Heart left ventricle (tissue), 16 donors: ENCODE results near the gene MAP10. TPM values are rescaled to one million over a fixed set of nuclear protein-coding genes. Genes with fewer than 3 reads are reported as not detected.

Source experiments
- ATAC-seq, 4 donors: fragments of 200-7000 bp; cut with Tn5 transposase; one replicate each; pipeline ENCODE4 v1.9.1; 2020 to 2022; ENCODE audit warnings: moderate library complexity in 4 of 4, mild to moderate bottlenecking in 3 of 4, moderate number of reproducible peaks in 1 of 4
- DNase-seq, 5 donors: peaks; one replicate each; pipeline ENCODE4 v3.0.0-alpha.2; 2020
- H3K27ac ChIP-seq, 12 donors: fragments of 200-600 bp; sonication (generic) in 4 of 12; one replicate each; pipeline versions ENCODE4 v1.5.0 to v1.8.0; 2016 to 2022; ENCODE audit warnings: mild to moderate bottlenecking in 2 of 12
- H3K27me3 ChIP-seq, 9 donors: fragments of 200-600 bp; sonication (generic) in 2 of 9; one replicate each; pipeline versions ENCODE4 v1.5.1 to v1.8.0; 2016 to 2022; ENCODE audit warnings: mild to moderate bottlenecking in 3 of 9
- H3K36me3 ChIP-seq, 9 donors: fragments of 200-600 bp; sonication (generic) in 2 of 9; one replicate each; pipeline versions ENCODE4 v1.5.0 to v1.8.0; 2018 to 2022; ENCODE audit warnings: mild to moderate bottlenecking in 2 of 9
- H3K4me1 ChIP-seq, 12 donors: fragments of 200-600 bp; sonication (generic) in 4 of 12; one replicate each; pipeline versions ENCODE4 v1.5.0 to v1.8.0; 2016 to 2022; ENCODE audit warnings: mild to moderate bottlenecking in 3 of 12
- H3K4me3 ChIP-seq, 12 donors: fragments of 200-600 bp; sonication (generic) in 4 of 12; one replicate each; pipeline versions ENCODE4 v1.5.0 to v1.8.0; 2017 to 2022; ENCODE audit warnings: mild to moderate bottlenecking in 9 of 12, moderate library complexity in 4 of 12
- H3K9me3 ChIP-seq, 12 donors: fragments of 200-600 bp; sonication (generic) in 4 of 12; one replicate each; pipeline versions ENCODE4 v1.5.0 to v1.8.0; 2016 to 2022; ENCODE audit warnings: mild to moderate bottlenecking in 1 of 12
- CTCF ChIP-seq, 12 donors: fragments of 200-600 bp; sonication (generic) in 4 of 12; IDR thresholded peaks; one replicate each; pipeline versions ENCODE4 v1.5.0 to v1.8.0; 2018 to 2022; ENCODE audit warnings: antibody characterized with exemption in 12 of 12, mild to moderate bottlenecking in 5 of 12
- POLR2A ChIP-seq, 2 donors: fragments of 450-650 bp; IDR thresholded peaks; one replicate each; pipeline ENCODE4 v1.6.1; 2017; ENCODE audit warnings: antibody characterized with exemption in 2 of 2, mild to moderate bottlenecking in 2 of 2, moderate library complexity in 2 of 2
- WGBS, 4 donors: extraction: QIAGEN DNeasy Blood & Tissue Kit in 2 of 4; methylation state at CpG; one replicate each; pipeline versions ENCODE4 v1.1.5 to v1.1.7; 2013 to 2018; 5-methylcytosine and 5-hydroxymethylcytosine counted together
- intact Hi-C, 10 donors: fragments of 100-400 bp; cut with DNase I; formaldehyde crosslinking; loops; one replicate each; pipeline versions ENCODE4 v1.11.1 to v1.14.2; 2022
- polyA plus RNA-seq, 2 donors: library from polyadenylated mRNA; stranded (reverse); fragments of 200-250 nt; gene quantifications; one replicate each; pipeline ENCODE4 v1.2.3, GENCODE V29; 2013
- total RNA-seq, 9 donors: library from RNA; depleted of rRNA in 2 of 9; stranded (reverse); fragments of >200 nt in 2 of 9; fragmentation: NEBNext Ultra II Directional in 3 of 9; extraction: Animal tissue kit (Norgen Biotek cat#: 25700) in 3 of 9; gene quantifications; one replicate each; pipeline versions ENCODE4 v1.1.0 to v1.2.4, GENCODE V29; 2016 to 2023
- donor health status: ischemic (EF 13 %, LVEDD 7.1; RV severe dilation, severe dysfunction).
- donor health status: healthy with polysubstance abuse.
- donor health status: DM: no; HTN: yes; CAD: no.
- donor health status: DM: no; HTN: no; CAD: no.
- donor health status: ischemic (EF 25% LVEDD 6.9; RV normal size, moderate dysfunction).
- donor health status: ischemic (EF 25% LVEDD 5.7; RV mildly dilated, moderate dysfunction).
- donor health status: healthy.
- donor health status: DM: yes; HTN: yes; CAD: no.
- donor health status: ischemic (EF 35%, LVEDD 5.7; RV mildly dilated, moderate dysfunction).
- donor health status: nonischemic (EF 11% LVEDD 7.7; RV severe dilation, severe dysfunction).
- donor health status: DM: yes; HTN: yes; CAD: no.
- donor health status: PGD.
- donor health status: ischemic (EF 29% LVEDD 5.4; RV normal size, mild dysfunction).
- donor health status: nonischemic (EF 23%, LVEDD 6.1; RV moderate dilation, normal function).

The MAP10 gene
- total and polyA plus RNA-seq, 11 donors: 1.5 to 4.9 (median 3.5) TPM

DNA sequence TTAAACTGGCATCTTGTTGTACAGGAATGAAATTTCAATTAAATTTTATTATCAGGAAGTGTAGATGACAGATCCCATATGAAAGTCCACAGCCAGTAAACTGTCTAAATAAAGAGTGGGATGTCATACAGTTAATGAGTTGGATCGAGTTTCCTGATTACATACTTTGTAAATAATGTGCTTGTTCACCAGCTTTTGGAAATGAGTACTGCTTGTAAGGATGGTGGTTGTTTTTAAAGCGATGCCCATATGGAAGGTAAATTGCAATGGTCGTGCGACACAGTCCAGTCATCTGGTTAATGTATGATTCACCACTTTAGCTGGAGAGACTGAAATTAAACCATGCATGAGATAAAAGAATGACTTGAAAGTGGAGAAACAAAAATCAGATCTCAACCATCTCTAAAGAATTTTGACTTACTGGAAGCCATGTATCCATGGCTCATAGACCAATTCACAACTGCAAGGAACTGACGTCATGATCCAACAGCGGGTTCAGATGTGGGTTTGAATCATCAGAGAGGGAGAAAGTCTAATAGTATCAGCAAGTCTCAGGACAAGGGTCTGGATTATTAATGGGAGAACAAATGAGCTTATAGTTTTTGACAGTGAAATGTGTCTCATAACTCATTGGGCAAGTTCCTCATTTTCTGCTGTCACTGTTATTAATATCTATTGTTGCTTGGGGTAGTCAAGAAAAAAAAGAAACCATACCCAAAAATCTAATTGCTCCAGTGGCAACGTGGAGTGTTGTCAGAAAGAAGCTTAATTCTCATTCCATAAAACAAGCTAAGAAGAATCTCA is 49.0 kb downstream of the MAP10 start:
- intact Hi-C loops: no loop called here
- no peaks in the 10 kb centered on the region for H3K27me3 ChIP-seq
- no peaks in the 10 kb centered on the region for H3K9me3 ChIP-seq
- DNase-seq (no peak), ATAC-seq (no peak)
- H3K36me3 ChIP-seq: no peaks in the 10 kb centered on the region
- no peak overlapping the region for H3K4me3 ChIP-seq
- no peaks in the 10 kb centered on the region for H3K4me1 ChIP-seq
- 74 to 77% (median 75%) methylated on average over 7 of the region's 7 CpGs for WGBS, 4 donors
- TF ChIP-seq POLR2A (IDR thresholded peaks at IDR 0.05) (no peak), CTCF (IDR thresholded peaks at IDR 0.05) (no peak)
- H3K27ac ChIP-seq: no peak overlapping the region

- TF ChIP-seq POLR2A (IDR thresholded peaks at IDR 0.05) (no peak), CTCF (IDR thresholded peaks at IDR 0.05) (no peak)
Observed at GRCh38 chr1:232854798-232855159, 49.6 kb downstream of the MAP10 start.

DNA sequence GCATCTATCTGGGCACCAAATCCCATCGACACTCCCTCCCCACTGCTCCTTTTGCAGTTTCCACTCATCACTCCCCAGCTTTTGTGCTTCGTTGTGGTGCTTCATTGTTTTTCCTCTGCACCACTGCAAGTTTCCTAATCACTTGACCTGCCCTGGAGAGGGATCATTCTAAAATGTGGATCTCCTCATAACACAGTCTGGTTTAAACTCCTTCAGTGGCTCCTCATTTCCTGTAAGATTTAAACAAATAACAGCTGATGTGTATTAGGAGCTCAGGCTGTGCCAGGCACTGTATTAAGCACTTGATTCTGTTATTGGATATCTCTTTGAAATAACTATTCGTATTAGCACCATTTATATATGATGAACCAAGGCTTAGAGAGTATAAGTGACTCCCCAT is 51.3 kb downstream of the MAP10 start:
- H3K27me3 ChIP-seq: no peaks in the 10 kb centered on the region
- 59 to 78% (median 70%) methylated on average over 3 of the region's 3 CpGs for WGBS, 4 donors
- TF ChIP-seq POLR2A (IDR thresholded peaks at IDR 0.05): no peak
- no peak for TF ChIP-seq CTCF (IDR thresholded peaks at IDR 0.05)
- H3K27ac ChIP-seq: no peak overlapping the region
- intact Hi-C loops: no loop called here
- H3K36me3 ChIP-seq: no peaks in the 10 kb centered on the region
- H3K4me1 ChIP-seq: no peaks in the 10 kb centered on the region
- H3K4me3 ChIP-seq: no peak overlapping the region
- DNase-seq (no peak), ATAC-seq (no peak)
- no peaks in the 10 kb centered on the region for H3K9me3 ChIP-seq

More at GRCh38 chr1:232854798-232855159, 49.6 kb downstream of the MAP10 start:
- no peaks in the 10 kb centered on the region for H3K36me3 ChIP-seq
- no peak overlapping the region for H3K4me3 ChIP-seq
- 90 to 98% (median 95%) methylated on average over 2 of the region's 2 CpGs for WGBS, 4 donors
- H3K27ac ChIP-seq: no peak overlapping the region
- no peaks in the 10 kb centered on the region for H3K27me3 ChIP-seq
- ATAC-seq: no peak
- intact Hi-C loops: no loop called here
- no peaks in the 10 kb centered on the region for H3K9me3 ChIP-seq
- no peaks in the 10 kb centered on the region for H3K4me1 ChIP-seq
- DNase-seq: no peak

Other genes with a start within 250 kb of the MAP10 start
- 100 to 1,000 TPM in 5 of 9 donors, 10 to 100 TPM in 4; 70.8 to 148 (median 102) TPM for gene SIPA1L2, start 175.3 kb upstream of the MAP10 start, total RNA-seq
- 100 to 1,000 TPM in 1 of 2 donors, 10 to 100 TPM in 1; 18.1 to 103 TPM for gene SIPA1L2, start 175.3 kb upstream of the MAP10 start, polyA plus RNA-seq
- 10 to 100 TPM; 29.6 to 62.9 (median 57.7) TPM for gene NTPCR, start 145.2 kb downstream of the MAP10 start, total RNA-seq
- gene NTPCR, start 145.2 kb downstream of the MAP10 start, polyA plus RNA-seq: 10 to 100 TPM; 70.3 to 81.8 TPM